Bronchial epithelial cell (primary cell): ENCODE results near the gene P4HTM. TPM values are rescaled to one million over a fixed set of nuclear protein-coding genes. Genes with fewer than 3 reads are reported as not detected.

ENCODE experiments used
- DNase-seq: peaks from one replicate; pipeline ENCODE4 v3.0.0-alpha.2; 2010; ENCODE audit warnings: low read depth
- FAIRE-seq: peaks from 2 replicates; lab custom pipeline; 2011; peaks lifted over from hg19 to GRCh38; lab: Jason Lieb, UNC
- H3K27me3 ChIP-seq: 2 replicates; pipeline ENCODE4 v1.5.1; 2011; ENCODE audit warnings: low read length; ENCODE audit not compliant: control insufficient read depth, insufficient read depth
- H3K36me3 ChIP-seq: 2 replicates; pipeline ENCODE4 v1.5.1; 2011; ENCODE audit warnings: low read length; ENCODE audit not compliant: control insufficient read depth, insufficient read depth
- H3K4me3 ChIP-seq: 2 replicates; pipeline ENCODE4 v1.5.1; 2011; ENCODE audit warnings: mild to moderate bottlenecking, low read depth, low read length, control low read depth
- CTCF ChIP-seq: IDR thresholded peaks from 2 replicates; pipeline ENCODE4 v1.5.1; 2011; ENCODE audit warnings: mild to moderate bottlenecking, moderate library complexity, low read length, control low read depth, inconsistent platforms; ENCODE audit not compliant: insufficient read depth, severe bottlenecking
- total RNA-seq: library from RNA; depleted of rRNA; stranded (reverse); fragments of >200 nt; gene quantifications from 2 replicates; pipeline ENCODE4 v1.2.1, GENCODE V29; 2014

Gene P4HTM
- total RNA-seq, 1 donor from 2014 or later: 15.8 TPM

- Histone ChIP-seq H3K36me3 (peaks cover 23% of the 10 kb centered on the region), H3K4me3 (no peak overlapping the region), H3K27me3 (no peaks in the 10 kb centered on the region)
- DNase-seq: no peak
- no peak for FAIRE-seq
- TF ChIP-seq CTCF: no peak
These were observed 45.2 kb downstream of the P4HTM start for GRCh38 chr3:49035281-49035680.

- no peak for TF ChIP-seq CTCF
- Histone ChIP-seq H3K27me3 (no peaks in the 10 kb centered on the region), H3K4me3 (no peak overlapping the region), H3K36me3 (peaks cover 17% of the 10 kb centered on the region)
- DNase-seq: no peak
- no peak for FAIRE-seq
These were observed 63.5 kb downstream of the P4HTM start for GRCh38 chr3:49053543-49053942.

GRCh38 chr3:49054344-49054862 lies 64.4 kb downstream of the P4HTM start:
- peaks cover 17% of the 10 kb centered on the region for H3K36me3 ChIP-seq
- H3K27me3 ChIP-seq: no peaks in the 10 kb centered on the region
- FAIRE-seq (no peak), DNase-seq (no peak)
- H3K4me3 ChIP-seq: no peak overlapping the region
- no peak for TF ChIP-seq CTCF

Other genes starting within 250 kb of the P4HTM start
- gene PRKAR2A, start 142.4 kb upstream of the P4HTM start, total RNA-seq: 28.7 and 32.9 TPM in 2 replicates
- gene SLC25A20, start 91.4 kb upstream of the P4HTM start, total RNA-seq: 9.5 and 11.8 TPM in 2 replicates
- gene ARIH2, start 71.4 kb upstream of the P4HTM start, total RNA-seq: 119 and 124 TPM in 2 replicates
- 31.5 and 61.1 TPM in 2 replicates for gene WDR6, start 17.1 kb downstream of the P4HTM start, total RNA-seq
- 34.2 and 44.0 TPM in 2 replicates for gene DALRD3, start 28.3 kb downstream of the P4HTM start, total RNA-seq
- gene NDUFAF3, start 31.9 kb downstream of the P4HTM start, total RNA-seq: 36.3 and 58.9 TPM in 2 replicates
- gene IMPDH2, start 39.2 kb downstream of the P4HTM start, total RNA-seq: 270 and 478 TPM in 2 replicates
- gene QRICH1, start 103.8 kb downstream of the P4HTM start, total RNA-seq: 39.2 and 52.0 TPM in 2 replicates
- gene QARS1, start 114.5 kb downstream of the P4HTM start, total RNA-seq: 138 and 232 TPM in 2 replicates
- gene USP19, start 130.6 kb downstream of the P4HTM start, total RNA-seq: 39.5 and 44.4 TPM in 2 replicates
- 174 and 189 TPM in 2 replicates for gene LAMB2, start 142.8 kb downstream of the P4HTM start, total RNA-seq
- 19.1 and 19.5 TPM in 2 replicates for gene CCDC71, start 176.1 kb downstream of the P4HTM start, total RNA-seq
- gene KLHDC8B, start 181.4 kb downstream of the P4HTM start, total RNA-seq: 37.9 and 95.5 TPM in 2 replicates